ENCODE results near the gene HBA1. TPM values are rescaled to one million over a fixed set of nuclear protein-coding genes. Genes with fewer than 3 reads are reported as not detected.

The HBA1 gene
- total and polyA plus RNA-seq, 2 of the 8 experiments (the other 6 are each of a cell fraction or from before 2014, with no cell fraction given), result 2.3 TPM

GRCh38 chr16:167122-167690 is 9.3 kb upstream of the HBA1 start:
- 31% methylated on average over 10 of the region's 11 CpGs; no CpG with 5 or more reads in 1 of the 2 experiments for WGBS, 2 experiments (ENCODE audit: extremely low coverage in 1 of 2, insufficient coverage in 1 of 2, insufficient read length in 1 of 2, insufficient replicate concordance in 2 of 2, low coverage in 1 of 2, low lambda C conversion rate in 2 of 2, missing lambda C conversion rate in 1 of 2)
- H4K91ac ChIP-seq (replicated peaks; ENCODE audit: insufficient read length, low read length), result no peak overlapping the region
- POLR2A ChIA-PET (ENCODE audit: partially characterized antibody), result interaction anchor here (1.2 to 5.0 kb wide), 3 partner anchors 10 to 14 kb away, joined by 3 to 29 read pairs (median 16); partner anchors contain the start of gene HBQ1
- H4K20me1 ChIP-seq (replicated peaks in 1 of 2; ENCODE audit: control insufficient read depth in 1 of 2, insufficient read depth in 2 of 2, low read length in 2 of 2), result peaks cover 2 to 8% of the 10 kb centered on the region in 2 experiments
- FAIRE-seq (no peak), DNase-seq (ENCODE audit: low read depth in 1 of 2, low spot score in 2 of 2) (no peak)
- no peak overlapping the region for H3K4ac ChIP-seq (replicated peaks; ENCODE audit: insufficient read length, low read depth, low read length)
- H2BK20ac ChIP-seq (ENCODE audit: low read length), result peak overlapping the region; percentile 48; the same call in 1 of the 2 replicates
- peaks cover 0 to 9% (median 0%) of the 10 kb centered on the region in 4 experiments; a peak in 2 of 8 replicates for H3K36me3 ChIP-seq (ENCODE audit: control insufficient read depth in 2 of 4, insufficient read depth in 4 of 4, low read length in 3 of 4)
- peaks cover 10% of the 10 kb centered on the region; the same call in 1 of the 2 replicates for H3K23me2 ChIP-seq (ENCODE audit: low read depth, low read length)
- H2BK120ac ChIP-seq (replicated peaks; ENCODE audit: low read depth, low read length), result no peak overlapping the region
- no peak overlapping the region for H4K8ac ChIP-seq (ENCODE audit: extremely low read depth, insufficient read depth, low read length)
- H3K4me2 ChIP-seq (ENCODE audit: insufficient read depth in 1 of 2, low read depth in 2 of 2, low read length in 2 of 2), result peak overlapping the region; percentile 64 to 78
- H3K4me1 ChIP-seq (replicated peaks in 1 of 4; ENCODE audit: control insufficient read depth in 3 of 4, insufficient read depth in 4 of 4, low read length in 3 of 4), result peaks cover 0 to 20% (median 16%) of the 10 kb centered on the region in 4 experiments; a peak in 6 of 7 replicates
- no peak overlapping the region for H3K9ac ChIP-seq (replicated peaks in 1 of 4; ENCODE audit: extremely low read depth in 1 of 4, low read depth in 3 of 4, low read length in 3 of 4)
- no peak overlapping the region for H3K27ac ChIP-seq (ENCODE audit: low read depth, low read length)
- H4K5ac ChIP-seq (ENCODE audit: insufficient read length, low read depth, low read length), result no peak overlapping the region
- H2BK15ac ChIP-seq (ENCODE audit: low read length), result no peak overlapping the region
- peak overlapping the region in 2 of 4 experiments; percentile 14 to 59; a peak in 4 of 8 replicates for H3K4me3 ChIP-seq (ENCODE audit: extremely low read depth in 1 of 4, insufficient read depth in 2 of 4, low read depth in 3 of 4, low read length in 4 of 4)
- no peak overlapping the region for H3K14ac ChIP-seq (ENCODE audit: insufficient read length)
- no peaks in the 10 kb centered on the region for H3K79me1 ChIP-seq (ENCODE audit: low read depth, low read length)
- no peak overlapping the region; the same call in 1 of the 2 replicates for H2BK5ac ChIP-seq (ENCODE audit: low read depth, low read length)
- no peaks in the 10 kb centered on the region for H3K9me3 ChIP-seq (ENCODE audit: insufficient read depth in 2 of 2, low read depth in 1 of 2, low read length in 1 of 2)
- no peak overlapping the region for H2AK5ac ChIP-seq (ENCODE audit: low read depth, low read length)
- H2BK12ac ChIP-seq (ENCODE audit: low read depth, low read length), result peak overlapping the region; percentile 50; the same call in 1 of the 2 replicates
- no peak overlapping the region for H3K23ac ChIP-seq (ENCODE audit: insufficient read length)
- TF ChIP-seq SIX5 (IDR thresholded peaks at IDR 0.05; ENCODE audit: low read depth, low read length) (no peak), MAX (IDR thresholded peaks at IDR 0.05) (no peak), ZNF274 (IDR thresholded peaks at IDR 0.05; ENCODE audit: borderline replicate concordance, extremely low read depth, low read length) (no peak), CTBP2 (IDR thresholded peaks at IDR 0.05; ENCODE audit: borderline replicate concordance, insufficient read depth, insufficient read length, low read length) (peak; percentile 85), ATF2 (IDR thresholded peaks at IDR 0.05; ENCODE audit: low read length) (no peak), SP4 (IDR thresholded peaks at IDR 0.05; ENCODE audit: low read length) (no peak)
- H3K79me2 ChIP-seq (ENCODE audit: control insufficient read depth in 1 of 2, insufficient read depth in 2 of 2, low read length in 2 of 2), result no peaks in the 10 kb centered on the region
- peaks cover 47 to 78% (median 71%) of the 10 kb centered on the region in 4 experiments for H3K27me3 ChIP-seq (replicated peaks in 1 of 4; ENCODE audit: control insufficient read depth in 3 of 4, extremely low read depth in 1 of 4, insufficient read depth in 3 of 4, low read length in 3 of 4)
- no peak overlapping the region for H2AFZ ChIP-seq (ENCODE audit: low read length)
- H3K56ac ChIP-seq (replicated peaks; ENCODE audit: insufficient read length, low read depth, low read length), result no peak overlapping the region
- CTCF ChIA-PET (ENCODE audit: partially characterized antibody), result interaction anchor here (1.0 to 5.6 kb wide), 10 partner anchors 8 to 105 kb away, joined by 3 to 24 read pairs (median 4); no protein-coding TSS in a partner anchor
- H3K18ac ChIP-seq (ENCODE audit: extremely low read depth, low read length), result no peak overlapping the region
